ENCODE measurements around the gene PFKFB3. TPM values are rescaled to one million over a fixed set of nuclear protein-coding genes. Genes with fewer than 3 reads are reported as not detected.
"Not testable (repeated sequence)": the region's sequence is repeated elsewhere in the genome, so short reads cannot be mapped to it uniquely, and the experiment has no call there.

Gene PFKFB3
- 15.6 and 21.8 TPM in 2 replicates for total RNA-seq (2014; rRNA removed; shearing (Covaris generic))

DNA sequence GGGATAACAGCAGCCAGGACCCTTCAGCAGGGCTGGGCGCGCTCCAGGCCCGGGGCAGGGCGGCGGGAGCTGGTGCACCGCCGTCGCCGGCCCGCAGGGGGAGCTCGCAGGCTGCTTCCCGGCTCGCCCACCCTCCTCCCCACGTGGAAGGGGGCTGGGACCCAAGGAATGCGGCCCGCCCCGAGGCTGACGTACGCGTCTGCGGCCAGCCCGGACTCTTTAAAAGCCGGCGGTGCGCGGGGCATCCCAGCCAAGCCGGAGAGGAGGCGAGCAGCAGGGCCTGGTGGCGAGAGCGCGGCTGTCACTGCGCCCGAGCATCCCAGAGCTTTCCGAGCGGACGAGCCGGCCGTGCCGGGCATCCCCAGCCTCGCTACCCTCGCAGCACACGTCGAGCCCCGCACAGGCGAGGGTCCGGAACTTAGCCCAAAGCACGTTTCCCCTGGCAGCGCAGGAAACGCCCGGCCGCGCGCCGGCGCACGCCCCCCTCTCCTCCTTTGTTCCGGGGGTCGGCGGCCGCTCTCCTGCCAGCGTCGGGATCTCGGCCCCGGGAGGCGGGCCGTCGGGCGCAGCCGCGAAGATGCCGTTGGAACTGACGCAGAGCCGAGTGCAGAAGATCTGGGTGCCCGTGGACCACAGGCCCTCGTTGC, at the start of gene PFKFB3:
PFKFB3 (plus strand) TSS at position 249 of the 647 bp plus-strand sequence; CDS start at position 578, 329 bp downstream.
- Histone ChIP-seq H3K4me1 (replicated peaks) (peaks cover 42% of the 10 kb centered on the region), H3K36me3 (peaks cover 12% of the 10 kb centered on the region), H3K4me3 (peak within 1 kb of the TSS; percentile 71), H3K9me3 (replicated peaks) (peaks cover 7% of the 10 kb centered on the region; the same call in 1 of the 2 replicates), H3K27ac (peak within 1 kb of the TSS; percentile 73), H3K27me3 (replicated peaks) (no peaks in the 10 kb centered on the region)
- DNase-seq (ENCODE audit: low read depth in 1 of 2, low spot score in 2 of 2): peak; percentile 96

DNA sequence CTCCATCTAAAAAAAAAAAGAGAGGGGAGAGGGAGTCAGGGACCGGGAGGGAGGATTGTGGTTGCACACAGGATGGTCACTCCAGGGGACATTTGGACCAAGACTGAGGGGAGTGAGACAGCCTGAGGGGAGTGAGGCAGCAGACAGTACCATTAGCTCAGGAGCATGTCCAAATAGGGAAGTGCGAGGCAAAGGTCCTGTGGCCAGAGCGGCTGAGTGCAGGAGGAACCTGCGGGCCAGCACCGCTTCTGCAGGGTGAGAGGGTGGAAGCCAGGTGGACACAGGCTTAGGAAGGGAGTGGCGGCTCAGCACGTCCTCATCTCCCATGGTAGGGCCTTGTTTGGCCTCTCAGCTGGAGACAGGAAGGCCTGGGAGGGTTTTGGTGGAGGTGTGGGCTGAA, 48.9 kb upstream of the PFKFB3 start:
- Histone ChIP-seq H3K4me3 (no peak overlapping the region), H3K36me3 (peaks cover 19% of the 10 kb centered on the region), H3K4me1 (replicated peaks) (peaks cover 15% of the 10 kb centered on the region), H3K27me3 (replicated peaks) (no peaks in the 10 kb centered on the region), H3K9me3 (replicated peaks) (no peaks in the 10 kb centered on the region), H3K27ac (no peak overlapping the region)
- DNase-seq (ENCODE audit: low read depth in 1 of 2, low spot score in 2 of 2): no peak

DNA sequence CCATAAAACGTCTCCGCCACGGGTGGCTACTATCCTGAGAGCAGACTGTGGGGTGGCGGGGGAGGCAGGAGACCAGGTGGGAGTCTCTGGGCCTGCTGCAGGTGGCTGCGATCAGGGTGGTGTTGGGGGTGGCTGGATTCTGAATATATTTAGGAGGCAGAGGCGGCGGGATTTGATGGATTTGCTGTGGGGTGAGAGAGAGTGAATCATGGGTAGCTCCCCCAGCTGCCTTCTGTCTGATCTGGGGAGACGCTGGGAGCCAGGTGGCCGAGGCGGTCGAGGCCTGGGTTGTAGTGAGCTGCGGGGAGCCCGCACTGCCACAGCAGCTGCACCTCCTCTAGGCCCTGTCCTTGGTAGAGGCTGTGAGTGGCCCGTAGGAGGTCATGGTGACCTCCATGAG, 48.2 kb upstream of the PFKFB3 start:
- H3K4me1 ChIP-seq (replicated peaks): peaks cover 15% of the 10 kb centered on the region
- H3K27me3 ChIP-seq (replicated peaks): no peaks in the 10 kb centered on the region
- H3K36me3 ChIP-seq: peaks cover 17% of the 10 kb centered on the region; the same call in 1 of the 2 replicates
- no peak overlapping the region for H3K4me3 ChIP-seq
- H3K9me3 ChIP-seq (replicated peaks): no peaks in the 10 kb centered on the region
- H3K27ac ChIP-seq: no peak overlapping the region
- no peak for DNase-seq (ENCODE audit: low read depth in 1 of 2, low spot score in 2 of 2)

DNA sequence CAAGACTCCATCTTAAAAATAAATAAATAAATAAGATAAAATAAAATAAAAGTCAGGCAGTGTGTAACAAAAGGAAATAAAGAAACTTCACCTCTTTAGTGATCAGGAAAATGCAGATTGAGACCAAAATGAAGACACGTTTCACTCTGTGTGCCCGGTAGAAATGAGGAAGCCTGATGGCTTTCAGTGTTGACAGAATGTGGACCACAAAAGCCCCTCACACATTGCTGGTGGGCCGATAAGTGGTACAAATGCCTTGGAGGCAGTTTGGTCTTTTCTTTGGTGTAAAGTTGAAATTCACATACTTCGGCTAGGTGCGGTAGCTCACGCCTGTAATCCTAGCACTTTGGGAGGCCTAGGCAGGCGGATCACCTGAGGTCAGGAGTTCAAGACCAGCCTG, 44.5 kb upstream of the PFKFB3 start:
- no peaks in the 10 kb centered on the region; the same call in 1 of the 2 replicates for H3K36me3 ChIP-seq
- H3K27me3 ChIP-seq (replicated peaks): no peaks in the 10 kb centered on the region
- peak overlapping the region; percentile 97 for H3K27ac ChIP-seq
- no peak for DNase-seq (ENCODE audit: low read depth in 1 of 2, low spot score in 2 of 2)
- H3K4me1 ChIP-seq (replicated peaks): peaks cover 25% of the 10 kb centered on the region
- H3K4me3 ChIP-seq: no peak overlapping the region
- no peaks in the 10 kb centered on the region for H3K9me3 ChIP-seq (replicated peaks)

DNA sequence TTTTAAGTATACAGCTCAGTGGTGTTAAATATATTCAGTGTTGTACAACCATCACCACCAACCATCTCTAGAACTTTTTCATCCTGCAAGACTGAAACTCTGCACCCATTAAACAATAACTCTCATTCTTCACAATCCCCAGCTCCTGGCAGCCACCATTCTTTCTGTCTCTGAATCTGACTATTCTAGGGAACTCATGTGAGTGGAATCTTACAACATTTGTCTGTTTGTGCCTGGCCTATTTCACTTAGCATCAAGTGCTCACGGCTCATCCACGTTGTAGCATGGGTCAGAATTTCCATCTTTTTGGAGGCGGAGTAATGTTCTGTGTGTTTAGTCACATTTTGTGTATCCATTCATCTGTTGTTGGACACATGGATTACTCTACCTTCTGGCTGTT, 40.8 kb upstream of the PFKFB3 start:
- Histone ChIP-seq H3K27ac (no peak overlapping the region), H3K4me3 (no peak overlapping the region), H3K9me3 (replicated peaks) (no peaks in the 10 kb centered on the region), H3K4me1 (replicated peaks) (peaks cover 35% of the 10 kb centered on the region), H3K27me3 (replicated peaks) (no peaks in the 10 kb centered on the region), H3K36me3 (peaks cover 8% of the 10 kb centered on the region)
- DNase-seq (ENCODE audit: low read depth in 1 of 2, low spot score in 2 of 2): no peak

DNA sequence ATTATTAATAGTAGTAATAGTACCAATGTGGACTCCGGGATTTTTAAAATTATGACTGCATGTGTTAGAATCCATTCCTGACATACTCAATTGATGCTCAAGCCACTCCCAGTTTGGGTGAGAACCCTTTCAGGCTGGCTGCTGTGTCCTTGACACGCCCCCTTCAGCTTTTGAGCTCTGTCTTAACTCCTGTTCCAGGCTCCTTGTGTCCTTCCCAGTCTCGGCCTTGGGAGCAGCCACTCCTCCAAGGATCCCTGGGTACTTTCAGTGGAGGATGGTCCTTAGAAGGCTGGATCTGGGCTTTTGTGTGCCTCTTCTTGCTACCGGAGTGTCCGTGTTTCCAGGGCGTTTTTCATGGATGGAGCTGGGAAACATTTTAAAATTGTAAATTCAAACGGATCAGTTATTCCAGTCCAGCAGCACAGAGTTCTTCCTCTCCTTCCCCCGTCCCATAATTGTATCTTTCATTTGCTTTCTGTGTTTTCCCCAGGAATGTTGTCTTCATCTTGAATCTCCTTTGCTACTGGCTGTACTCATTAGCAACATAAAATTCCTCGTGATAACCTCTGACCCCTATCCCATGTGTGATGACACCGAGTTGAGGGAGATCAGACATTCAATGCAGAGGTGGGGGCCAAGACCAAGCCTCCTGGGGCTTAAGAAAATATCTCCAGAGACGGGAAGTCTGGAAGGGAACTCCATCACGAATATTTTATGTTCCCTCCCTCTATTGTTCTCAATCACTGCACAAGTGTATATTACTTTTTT, 40.0 kb upstream of the PFKFB3 start:
- DNase-seq (ENCODE audit: low read depth in 1 of 2, low spot score in 2 of 2): no peak
- no peaks in the 10 kb centered on the region for H3K9me3 ChIP-seq (replicated peaks)
- H3K4me3 ChIP-seq: no peak overlapping the region
- H3K36me3 ChIP-seq: peaks cover 9% of the 10 kb centered on the region
- H3K27ac ChIP-seq: no peak overlapping the region
- no peaks in the 10 kb centered on the region for H3K27me3 ChIP-seq (replicated peaks)
- peaks cover 31% of the 10 kb centered on the region for H3K4me1 ChIP-seq (replicated peaks)

DNA sequence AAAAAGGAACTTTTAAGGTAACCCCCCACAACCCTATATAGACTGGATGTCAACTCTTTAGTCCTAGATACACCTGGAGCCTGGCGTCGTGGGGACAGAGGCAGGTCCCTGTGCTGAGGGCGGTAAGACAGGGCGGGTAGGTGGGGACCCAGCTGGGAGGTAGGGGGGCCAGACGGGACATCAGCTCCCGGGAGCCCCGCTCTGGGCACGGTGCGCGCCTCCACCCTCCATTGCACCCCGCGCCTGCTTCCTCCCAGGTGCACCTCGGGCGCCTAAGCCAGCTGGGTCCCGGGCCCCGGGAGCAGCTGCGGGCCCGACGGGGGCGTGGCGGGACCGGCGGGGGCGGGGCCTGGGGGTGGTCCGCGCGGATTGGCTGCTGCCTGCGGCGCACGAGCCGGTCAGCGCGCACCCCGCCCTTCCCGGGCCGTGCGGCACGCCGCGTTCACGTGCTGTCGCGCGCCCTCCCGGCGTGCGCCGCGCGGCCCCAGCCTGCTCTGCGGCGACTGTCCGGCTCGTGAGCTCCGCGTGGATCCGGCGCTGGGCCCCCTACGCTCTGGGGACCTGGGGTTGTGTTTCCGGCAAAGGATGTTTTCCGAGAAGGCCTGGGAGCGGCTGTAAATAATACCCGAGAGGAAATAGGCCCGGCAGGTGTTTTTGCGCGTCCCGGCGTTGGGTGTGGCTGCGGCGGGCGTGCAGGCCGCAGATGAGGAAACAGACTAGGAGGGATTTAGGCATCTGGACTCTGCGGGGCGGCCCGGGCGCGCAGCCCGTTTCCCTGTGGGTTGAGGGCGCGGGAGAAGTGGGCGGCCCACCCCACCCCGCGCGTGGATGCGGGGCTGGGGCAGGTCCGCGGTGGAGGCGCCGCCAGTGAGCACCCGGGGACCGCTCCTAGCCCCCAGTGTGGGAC, 39.1 kb upstream of the PFKFB3 start:
- H3K4me3 ChIP-seq: peak overlapping the region; percentile 61
- H3K36me3 ChIP-seq: peaks cover 17% of the 10 kb centered on the region
- peak overlapping the region; percentile 43 for H3K27ac ChIP-seq
- DNase-seq (ENCODE audit: low read depth in 1 of 2, low spot score in 2 of 2): peak; percentile 78 to 81
- H3K27me3 ChIP-seq (replicated peaks): no peaks in the 10 kb centered on the region
- peaks cover 23% of the 10 kb centered on the region for H3K4me1 ChIP-seq (replicated peaks)
- no peaks in the 10 kb centered on the region for H3K9me3 ChIP-seq (replicated peaks)

DNA sequence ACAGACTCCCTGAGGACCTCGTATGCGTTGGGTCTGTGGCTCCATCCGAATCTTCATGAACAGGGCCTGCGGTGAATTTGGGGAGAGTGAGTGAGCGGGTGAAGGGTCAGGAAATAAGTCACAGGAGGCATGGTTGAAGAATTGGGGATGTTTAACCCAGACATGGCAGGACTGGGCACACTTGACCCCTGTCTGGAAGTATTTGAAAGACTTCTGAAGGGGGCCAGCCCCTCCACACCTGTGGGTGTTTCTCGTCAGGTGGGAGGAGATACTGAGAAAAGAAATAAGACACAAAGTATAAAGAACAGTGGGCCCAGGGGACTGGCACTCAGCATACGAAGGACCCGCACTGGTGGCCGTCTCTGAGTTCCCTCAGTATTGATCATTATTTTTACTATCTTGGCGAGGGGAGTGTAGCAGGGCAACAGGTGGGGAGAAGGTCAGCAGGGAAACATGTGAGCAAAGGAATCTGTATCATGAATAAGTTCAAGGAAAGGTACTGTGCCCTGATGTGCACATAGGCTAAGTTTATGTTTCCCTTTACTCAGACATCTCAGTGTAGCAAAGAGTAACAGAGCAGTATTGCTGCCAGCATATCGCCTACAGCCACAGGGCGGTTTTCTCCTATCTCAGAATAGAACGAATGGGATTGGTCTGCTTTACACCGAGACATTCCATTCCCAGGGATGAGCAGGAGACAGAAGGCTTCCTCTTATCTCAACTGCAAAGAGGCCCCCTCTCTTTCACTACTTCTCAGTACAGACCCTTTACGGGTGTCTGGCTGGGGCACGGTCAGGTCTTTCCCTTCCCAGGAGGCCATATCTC, 38.2 kb upstream of the PFKFB3 start:
- no peak for DNase-seq (ENCODE audit: low read depth in 1 of 2, low spot score in 2 of 2)
- Histone ChIP-seq H3K36me3 (peaks cover 17% of the 10 kb centered on the region), H3K9me3 (replicated peaks) (no peaks in the 10 kb centered on the region), H3K27ac (peak overlapping the region; percentile 43), H3K4me3 (peak overlapping the region; percentile 61), H3K27me3 (replicated peaks) (no peaks in the 10 kb centered on the region), H3K4me1 (replicated peaks) (peaks cover 23% of the 10 kb centered on the region)

DNA sequence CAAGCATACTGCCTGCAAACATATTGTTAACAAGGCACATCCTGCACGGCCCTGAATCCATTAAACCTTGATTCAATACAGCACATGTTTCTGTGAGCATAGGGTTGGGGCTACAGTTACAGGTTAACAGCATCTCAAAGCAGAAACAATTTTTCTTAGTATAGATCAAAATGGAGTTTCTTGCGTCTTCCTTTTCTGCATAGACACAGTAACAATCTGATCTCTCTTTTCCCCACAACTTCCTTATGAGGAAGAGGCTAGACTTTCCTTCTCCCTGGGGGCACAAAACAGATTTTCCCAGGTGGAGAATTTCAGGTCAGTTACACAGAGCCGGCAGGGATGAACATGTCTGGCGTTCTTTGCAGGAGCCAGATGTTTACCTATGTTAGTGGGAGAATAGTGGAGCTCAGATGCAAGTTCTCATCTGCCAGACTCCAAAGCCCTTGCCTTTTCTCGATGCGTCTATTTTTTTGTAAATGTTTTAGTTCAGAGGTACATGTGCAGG, 37.5 kb upstream of the PFKFB3 start:
- no peaks in the 10 kb centered on the region for H3K9me3 ChIP-seq (replicated peaks)
- H3K27ac ChIP-seq: no peak overlapping the region
- no peak overlapping the region for H3K4me3 ChIP-seq
- no peaks in the 10 kb centered on the region for H3K27me3 ChIP-seq (replicated peaks)
- peaks cover 23% of the 10 kb centered on the region for H3K4me1 ChIP-seq (replicated peaks)
- peaks cover 17% of the 10 kb centered on the region for H3K36me3 ChIP-seq
- DNase-seq (ENCODE audit: low read depth in 1 of 2, low spot score in 2 of 2): no peak

DNA sequence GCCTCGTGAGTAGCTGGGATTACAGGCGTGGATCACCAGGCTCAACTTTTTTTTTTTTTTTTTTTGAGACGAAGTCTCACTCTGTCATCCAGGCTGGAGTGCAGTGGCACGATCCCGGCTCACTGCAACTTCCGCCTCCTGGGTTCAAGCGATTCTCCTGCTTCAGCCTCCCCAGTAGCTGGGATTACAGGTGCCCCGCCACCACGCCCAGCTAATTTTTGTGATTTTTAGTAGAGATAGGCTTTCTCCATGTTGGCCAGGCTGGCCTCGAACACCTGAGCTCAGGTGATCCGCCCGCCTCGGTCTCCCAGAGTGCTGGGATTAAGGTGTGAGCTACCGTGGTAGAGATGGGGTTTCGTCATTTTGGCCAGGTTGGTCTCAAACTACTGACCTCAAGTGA, 36.8 kb upstream of the PFKFB3 start:
- not testable (repeated sequence) for H3K27me3 ChIP-seq (replicated peaks); H3K27ac ChIP-seq; H3K9me3 ChIP-seq (replicated peaks); DNase-seq (ENCODE audit: low read depth in 1 of 2, low spot score in 2 of 2); H3K4me3 ChIP-seq
- Histone ChIP-seq H3K36me3 (peaks cover 17% of the 10 kb centered on the region), H3K4me1 (replicated peaks) (peaks cover 23% of the 10 kb centered on the region)

DNA sequence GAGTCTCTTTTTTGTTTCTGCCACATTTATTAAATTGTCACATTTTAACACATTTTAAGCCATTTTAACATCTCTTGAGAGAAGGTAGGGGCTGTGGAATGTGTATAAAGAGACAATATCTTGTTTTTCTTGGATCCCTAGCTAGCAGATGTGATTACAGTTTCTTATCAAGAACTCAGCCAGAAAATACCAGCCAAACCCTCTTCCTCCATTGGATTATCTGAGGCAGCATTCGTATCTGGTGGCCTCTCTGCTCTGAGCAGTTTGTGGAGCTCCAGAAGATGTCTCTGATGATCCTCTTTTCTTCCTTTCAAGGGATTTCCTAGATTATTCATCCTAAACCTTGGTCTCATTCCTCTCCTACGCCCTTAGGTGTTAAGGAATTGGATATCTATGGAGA, 35.3 kb upstream of the PFKFB3 start:
- Histone ChIP-seq H3K9me3 (replicated peaks) (no peaks in the 10 kb centered on the region), H3K4me3 (no peak overlapping the region), H3K27me3 (replicated peaks) (no peaks in the 10 kb centered on the region), H3K4me1 (replicated peaks) (peaks cover 31% of the 10 kb centered on the region), H3K27ac (no peak overlapping the region), H3K36me3 (peaks cover 20% of the 10 kb centered on the region)
- DNase-seq (ENCODE audit: low read depth in 1 of 2, low spot score in 2 of 2): no peak

DNA sequence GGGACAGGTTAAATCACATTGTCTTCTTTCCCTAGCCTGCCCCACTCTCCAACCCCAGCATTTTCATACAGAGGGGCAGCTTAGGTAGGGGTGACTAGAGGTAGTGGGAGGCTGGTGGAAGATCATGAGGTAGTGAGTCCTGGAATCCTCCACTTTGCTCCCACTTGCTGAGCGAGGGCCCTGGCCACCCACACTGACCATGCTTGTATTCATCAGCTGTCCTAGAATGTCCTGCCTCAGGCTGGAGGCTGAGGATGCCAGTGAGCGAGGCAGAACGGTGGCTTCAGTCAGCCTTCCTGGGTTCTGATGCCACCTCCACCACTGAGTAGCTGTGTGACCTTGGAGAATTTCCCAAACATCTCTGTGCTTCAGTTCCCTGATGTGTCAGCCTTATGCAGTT, 34.6 kb upstream of the PFKFB3 start:
- Histone ChIP-seq H3K9me3 (replicated peaks) (no peaks in the 10 kb centered on the region), H3K27ac (no peak overlapping the region), H3K27me3 (replicated peaks) (no peaks in the 10 kb centered on the region), H3K4me3 (no peak overlapping the region), H3K36me3 (peaks cover 24% of the 10 kb centered on the region), H3K4me1 (replicated peaks) (peaks cover 25% of the 10 kb centered on the region)
- no peak for DNase-seq (ENCODE audit: low read depth in 1 of 2, low spot score in 2 of 2)

DNA sequence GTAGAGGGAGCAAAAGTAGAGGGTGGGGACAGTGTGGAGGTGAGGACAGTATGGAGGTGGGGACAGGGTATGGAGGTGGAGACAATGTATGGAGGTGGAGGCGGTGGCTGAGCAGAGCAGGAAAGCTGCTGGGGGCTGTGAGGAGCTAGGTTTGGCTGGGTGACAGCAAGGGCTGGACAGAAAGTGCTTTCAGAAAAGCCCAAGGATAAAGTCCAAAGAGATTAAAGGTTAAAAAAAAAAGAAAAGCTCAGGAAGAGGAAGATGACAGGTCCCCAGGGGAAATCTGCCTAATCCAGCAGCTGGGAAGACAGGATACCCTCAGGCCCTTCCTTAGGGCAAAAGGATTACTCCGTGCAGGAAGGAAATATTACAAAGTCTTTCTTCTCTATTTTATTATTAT, 32.1 kb upstream of the PFKFB3 start:
- H3K27me3 ChIP-seq (replicated peaks): no peaks in the 10 kb centered on the region
- H3K27ac ChIP-seq: no peak overlapping the region
- H3K4me3 ChIP-seq: no peak overlapping the region
- H3K4me1 ChIP-seq (replicated peaks): peaks cover 11% of the 10 kb centered on the region
- no peak for DNase-seq (ENCODE audit: low read depth in 1 of 2, low spot score in 2 of 2)
- peaks cover 17% of the 10 kb centered on the region for H3K36me3 ChIP-seq
- no peaks in the 10 kb centered on the region for H3K9me3 ChIP-seq (replicated peaks)

All from SJSA1 (cell line).